Non-pigmented ciliary epithelial cell (primary cell): ENCODE data around the gene GP1BB.

Experiments
- DNase-seq: peaks from one replicate; pipeline ENCODE4 v3.0.0-alpha.2; 2010; ENCODE audit warnings: low read depth

Gene GP1BB

GRCh38 chr22:19742160-19743066, 19.1 kb downstream of the GP1BB start:
- DNase-seq: no peak

GRCh38 chr22:19743081-19743480, 19.7 kb downstream of the GP1BB start:
- no peak for DNase-seq

GRCh38 chr22:19743651-19744050, 20.3 kb downstream of the GP1BB start:
- DNase-seq: no peak

GRCh38 chr22:19744350-19745006, 21.1 kb downstream of the GP1BB start:
- no peak for DNase-seq

GRCh38 chr22:19745155-19746101, 22.1 kb downstream of the GP1BB start:
- no peak for DNase-seq

GRCh38 chr22:19746726-19747125, 23.4 kb downstream of the GP1BB start:
- DNase-seq: no peak

GRCh38 chr22:19747551-19747950, 24.2 kb downstream of the GP1BB start:
- no peak for DNase-seq

GRCh38 chr22:19748139-19748538, 24.8 kb downstream of the GP1BB start:
- no peak for DNase-seq

- no peak for DNase-seq
Measured at GRCh38 chr22:19748991-19749664, 25.8 kb downstream of the GP1BB start.

GRCh38 chr22:19749876-19750275, 26.5 kb downstream of the GP1BB start:
- DNase-seq: no peak

- peak; percentile 23 for DNase-seq
Measured at GRCh38 chr22:19750507-19751490, 27.5 kb downstream of the GP1BB start.

- no peak for DNase-seq
Measured at GRCh38 chr22:19751497-19752245, 28.3 kb downstream of the GP1BB start.

- no peak for DNase-seq
Measured at GRCh38 chr22:19753090-19753842, 29.9 kb downstream of the GP1BB start.

- DNase-seq: no peak
Measured at GRCh38 chr22:19753996-19754700, 30.8 kb downstream of the GP1BB start.

- DNase-seq: no peak
Measured at GRCh38 chr22:19754701-19755144, 31.4 kb downstream of the GP1BB start.

GRCh38 chr22:19755145-19755710, 31.9 kb downstream of the GP1BB start:
- DNase-seq: no peak

GRCh38 chr22:19755722-19756287, 32.5 kb downstream of the GP1BB start:
- no peak for DNase-seq
